SK-N-SH (cell line): Measurements from ENCODE around the gene NR6A1. TPM values are rescaled to one million over a fixed set of nuclear protein-coding genes. Genes with fewer than 3 reads are reported as not detected.

ENCODE experiments used
- CTCF ChIA-PET: fragments of 300-600, 350-600 bp; formaldehyde crosslinking; extraction: SDS; loops from one replicate; lab custom pipeline; 2021; lab: Yijun Ruan, JAX
- POLR2A ChIA-PET: fragments of 350-600 bp; sonication (Branson Sonifier 250); formaldehyde crosslinking; extraction: SDS; loops from one replicate; lab custom pipeline; 2020; ENCODE audit warnings: antibody characterized with exemption, inconsistent platforms; lab: Yijun Ruan, JAX
- DNase-seq: peaks from one replicate; pipeline ENCODE4 v3.0.0; 2012
- H2AFZ ChIP-seq: fragments of 200-600 bp; sonication (generic); 2 replicates; pipeline ENCODE4 v1.8.1; 2016; ENCODE audit warnings: antibody characterized with exemption, mild to moderate bottlenecking, low read depth
- H3F3A ChIP-seq: fragments of 200-600 bp; sonication (generic); replicated peaks from 2 replicates; pipeline ENCODE3; 2016; ENCODE audit warnings: antibody characterized with exemption, mild to moderate bottlenecking; ENCODE audit not compliant: insufficient read depth
- H3K27ac ChIP-seq, 2 experiments: fragments of 200-500 bp in 1 of 2; fragments of 200-600 bp in 1 of 2; sonication (Bioruptor generic) in 1 of 2; sonication (generic), shearing (Covaris generic) in 1 of 2; 2 replicates each; pipeline versions ENCODE4 v1.5.1 to v1.6.1; 2014 to 2016; ENCODE audit warnings: low read depth in 2 of 2, inconsistent platforms in 1 of 2, low read length in 1 of 2, mild to moderate bottlenecking in 1 of 2, mixed read lengths in 1 of 2
- H3K27me3 ChIP-seq: fragments of 200-600 bp; sonication (generic), shearing (Covaris generic); 2 replicates; pipeline ENCODE4 v1.6.1; 2016; ENCODE audit warnings: mixed run types; ENCODE audit not compliant: insufficient read depth
- H3K36me3 ChIP-seq, 2 experiments: fragments of 200-500 bp in 1 of 2; fragments of 200-600 bp in 1 of 2; sonication (Bioruptor generic) in 1 of 2; sonication (generic) in 1 of 2; replicated peaks in 1 of 2; 2 replicates each; pipeline versions ENCODE3 to v1.5.1; 2014 to 2016; ENCODE audit warnings: low read length in 1 of 2, mild to moderate bottlenecking in 1 of 2; ENCODE audit not compliant: insufficient read depth in 2 of 2, control insufficient read depth in 1 of 2
- H3K4me1 ChIP-seq, 2 experiments: fragments of 200-500 bp in 1 of 2; fragments of 200-600 bp in 1 of 2; sonication (Bioruptor generic) in 1 of 2; sonication (generic), shearing (Covaris generic) in 1 of 2; 2 replicates each; pipeline versions ENCODE4 v1.5.1 to v1.6.1; 2014 to 2016; ENCODE audit warnings: low read depth in 1 of 2, low read length in 1 of 2, mixed run types in 1 of 2; ENCODE audit not compliant: insufficient read depth in 2 of 2, control insufficient read depth in 1 of 2
- H3K4me2 ChIP-seq: fragments of 200-600 bp; sonication (generic), shearing (Covaris generic); 2 replicates; pipeline ENCODE4 v1.6.1; 2017; ENCODE audit warnings: mixed run types
- H3K4me3 ChIP-seq, 2 experiments: fragments of 200-500 bp in 1 of 2; fragments of 200-600 bp in 1 of 2; sonication (Bioruptor generic) in 1 of 2; sonication (generic), shearing (Covaris generic) in 1 of 2; 2 replicates each; pipeline versions ENCODE4 v1.5.1 to v1.8.1; 2014 to 2016; ENCODE audit warnings: low read depth in 2 of 2, inconsistent platforms in 1 of 2, low read length in 1 of 2, mild to moderate bottlenecking in 1 of 2, mixed read lengths in 1 of 2, moderate library complexity in 1 of 2
- H3K79me2 ChIP-seq: fragments of 200-600 bp; sonication (generic); 2 replicates; pipeline ENCODE4 v1.8.1; 2017; ENCODE audit warnings: mild to moderate bottlenecking; ENCODE audit not compliant: insufficient read depth
- H3K9ac ChIP-seq: fragments of 200-600 bp; sonication (generic); 2 replicates; pipeline ENCODE4 v1.6.1; 2017; ENCODE audit warnings: mixed run types
- H3K9me2 ChIP-seq: fragments of 200-600 bp; sonication (generic); 2 replicates; pipeline ENCODE4 v1.6.1; 2017; ENCODE audit warnings: mixed run types
- H3K9me3 ChIP-seq: fragments of 200-600 bp; sonication (generic); 2 replicates; pipeline ENCODE4 v1.6.1; 2017; ENCODE audit warnings: mixed run types, mild to moderate bottlenecking, moderate library complexity
- H4K20me1 ChIP-seq: fragments of 200-600 bp; sonication (generic); 2 replicates; pipeline ENCODE4 v1.6.1; 2017; ENCODE audit warnings: mild to moderate bottlenecking, mixed run types; ENCODE audit not compliant: insufficient read depth
- CTCF ChIP-seq: fragments of 200-600 bp; sonication (generic); IDR thresholded peaks from 2 replicates; pipeline ENCODE4 v1.6.1; 2017; ENCODE audit warnings: antibody characterized with exemption, mild to moderate bottlenecking, moderate library complexity
- ELF1 ChIP-seq: IDR thresholded peaks from 2 replicates; pipeline ENCODE4 v1.4.0; 2012
- EP300 ChIP-seq, 2 experiments: IDR thresholded peaks; 2 replicates each; pipeline versions ENCODE4 v1.4.0 to v1.6.1; 2012; ENCODE audit warnings: borderline replicate concordance in 1 of 2, low read depth in 1 of 2, low read length in 1 of 2
- FOSL2 ChIP-seq: IDR thresholded peaks from 2 replicates; pipeline ENCODE4 v1.4.0; 2012; ENCODE audit warnings: low read depth, mild to moderate bottlenecking, moderate library complexity, borderline replicate concordance
- FOXJ3 ChIP-seq: sonication (generic); formaldehyde crosslinking; IDR thresholded peaks from 2 replicates; pipeline ENCODE4 v1.5.1; 2020; ENCODE audit warnings: mild to moderate bottlenecking, missing genetic modification reagents
- GABPA ChIP-seq: IDR thresholded peaks from 2 replicates; pipeline ENCODE4 v1.4.0; 2012; ENCODE audit warnings: low read depth, mild to moderate bottlenecking
- IRF3 ChIP-seq: fragments of 150-350 bp; IDR thresholded peaks from 2 replicates; pipeline ENCODE4 v1.6.1; 2016; ENCODE audit warnings: mild to moderate bottlenecking, low read depth, low read length
- MAX ChIP-seq: IDR thresholded peaks from 2 replicates; pipeline ENCODE4 v1.4.0; 2012; ENCODE audit warnings: low read depth
- NFIC ChIP-seq: IDR thresholded peaks from 2 replicates; pipeline ENCODE4 v1.4.0; 2012; ENCODE audit warnings: borderline replicate concordance
- POLR2AphosphoS5 ChIP-seq: IDR thresholded peaks from 2 replicates; pipeline ENCODE4 v1.6.1; 2012; ENCODE audit warnings: low read depth, low read length
- RAD21 ChIP-seq: IDR thresholded peaks from 2 replicates; pipeline ENCODE4 v1.6.1; 2012; ENCODE audit warnings: mild to moderate bottlenecking, low read length
- RCOR1 ChIP-seq: fragments of 150-350 bp; IDR thresholded peaks from 2 replicates; pipeline ENCODE4 v1.6.1; 2017; ENCODE audit warnings: antibody characterized with exemption, low read length
- RXRA ChIP-seq: IDR thresholded peaks from 2 replicates; pipeline ENCODE4 v1.4.0; 2012; ENCODE audit warnings: low read depth, mild to moderate bottlenecking, borderline replicate concordance
- SIN3A ChIP-seq: IDR thresholded peaks from 2 replicates; pipeline ENCODE4 v1.6.1; 2012; ENCODE audit warnings: low read depth, mild to moderate bottlenecking, low read length, moderate library complexity, borderline replicate concordance
- SMC3 ChIP-seq: IDR thresholded peaks from 2 replicates; pipeline ENCODE4 v1.6.1; 2012; ENCODE audit warnings: low read depth, low read length, improper control_type of control experiment
- TCF12 ChIP-seq: IDR thresholded peaks from 2 replicates; pipeline ENCODE4 v1.4.0; 2012
- USF2 ChIP-seq: fragments of 150-350 bp; IDR thresholded peaks from 2 replicates; pipeline ENCODE4 v1.6.1; 2017; ENCODE audit warnings: antibody characterized with exemption, low read length, low read depth, borderline replicate concordance
- YY1 ChIP-seq: IDR thresholded peaks from 2 replicates; pipeline ENCODE4 v1.4.0; 2012; ENCODE audit warnings: low read depth, mild to moderate bottlenecking
- ZBTB33 ChIP-seq: IDR thresholded peaks from 2 replicates; pipeline ENCODE4 v1.4.0; 2012; ENCODE audit warnings: low read depth, borderline replicate concordance
- WGBS: methylation state at CpG from one replicate; pipeline ENCODE4 v1.1.6; 2017; ENCODE audit warnings: low lambda C conversion rate; 5-methylcytosine and 5-hydroxymethylcytosine counted together
- polyA plus RNA-seq, 3 experiments: library from polyadenylated mRNA; depleted of rRNA; stranded (reverse); fragments of >200 nt; gene quantifications; 2 replicates each; pipeline ENCODE4 v1.2.3, GENCODE V29; 2012

NR6A1 gene
- polyA plus RNA-seq, 1 of the 3 experiments (the other 2 are of a cell fraction), result 1.2 TPM

GRCh38 chr9:124802426-124802825, 31.3 kb upstream of the NR6A1 start:
- Histone ChIP-seq H3K36me3 (no peaks in the 10 kb centered on the region), H4K20me1 (no peaks in the 10 kb centered on the region), H2AFZ (no peak overlapping the region), H3K9ac (no peak overlapping the region), H3F3A (peaks cover 3% of the 10 kb centered on the region), H3K4me3 (no peak overlapping the region), H3K27me3 (no peaks in the 10 kb centered on the region), H3K4me2 (no peak overlapping the region), H3K9me3 (no peaks in the 10 kb centered on the region), H3K27ac (no peak overlapping the region), H3K79me2 (no peaks in the 10 kb centered on the region), H3K9me2 (no peaks in the 10 kb centered on the region), H3K4me1 (peaks cover 2 to 5% of the 10 kb centered on the region in 2 experiments; a peak in 2 of 4 replicates)
- CTCF ChIA-PET, result interaction anchor here (2.1 to 20.5 kb wide), 3 partner anchors 25 to 51 kb away, joined by 11 to 215 read pairs (median 17); partner anchors contain the start of genes NR6A1, OLFML2A and WDR38
- POLR2A ChIA-PET, result no interaction called here
- WGBS, result 46% methylated on average over 2 of the region's 3 CpGs
- TF ChIP-seq NFIC (no peak), RXRA (no peak), FOSL2 (no peak), USF2 (no peak), FOXJ3 (CRISPR knock-in tag) (no peak), MAX (no peak), SIN3A (no peak), RAD21 (no peak), YY1 (no peak), POLR2AphosphoS5 (no peak), CTCF (no peak), RCOR1 (no peak), ZBTB33 (no peak), SMC3 (no peak), EP300 (IDR thresholded peaks at IDR 0.05; ENCODE audit: borderline replicate concordance in 1 of 2, low read depth in 1 of 2, low read length in 1 of 2) (no peak), GABPA (no peak), IRF3 (no peak), ELF1 (no peak), TCF12 (no peak)
- no peak for DNase-seq
